Colonic mucosa (tissue), 4 donors: Measurements from ENCODE around the gene AP5B1. TPM values are rescaled to one million over a fixed set of nuclear protein-coding genes. Genes with fewer than 3 reads are reported as not detected.

ENCODE experiments used
- DNase-seq: peaks from one replicate; pipeline ENCODE4 v3.0.0-alpha.2; 2020
- H3K27ac ChIP-seq: fragments of 200-600 bp; one replicate; pipeline ENCODE4 v1.8.0; 2021
- H3K27me3 ChIP-seq: fragments of 200-600 bp; one replicate; pipeline ENCODE4 v1.8.0; 2021
- H3K36me3 ChIP-seq: fragments of 200-600 bp; one replicate; pipeline ENCODE4 v1.8.0; 2021
- H3K4me1 ChIP-seq: fragments of 200-600 bp; one replicate; pipeline ENCODE4 v1.8.0; 2021; ENCODE audit warnings: mild to moderate bottlenecking
- H3K4me3 ChIP-seq: fragments of 200-600 bp; one replicate; pipeline ENCODE4 v1.8.0; 2021
- H3K9ac ChIP-seq, 2 donors: one replicate each; pipeline ENCODE4 v1.7.0; 2013; ENCODE audit warnings: control low read depth in 2 of 2, low read depth in 2 of 2, low read length in 2 of 2
- H3K9me3 ChIP-seq: fragments of 200-600 bp; one replicate; pipeline ENCODE4 v1.8.0; 2021
- intact Hi-C: fragments of 100-400 bp; cut with DNase I; formaldehyde crosslinking; loops from one replicate; pipeline ENCODE4 v1.14.1; 2022
- total RNA-seq, 2 donors: library from RNA; stranded (reverse); fragmentation: NEBNext Ultra II Directional in 1 of 2; extraction: Animal tissue kit (Norgen Biotek cat#: 25700) in 1 of 2; gene quantifications; one replicate each; pipeline ENCODE4 v1.2.1, GENCODE V29; 2021
- TF ChIP-seq, protein P1 (sequence below): fragments of 200-600 bp; IDR thresholded peaks from one replicate; pipeline ENCODE4 v1.8.0; 2022; ENCODE audit warnings: antibody characterized with exemption, mild to moderate bottlenecking
- donor health status: healthy.
- donor health status: DM: no; HTN: no; CAD: no.
- donor health status: DM: no; HTN: no; CAD: no.

AP5B1 gene
- total RNA-seq, 2 donors from 2014 or later: 17.6 to 20.1 TPM

DNA sequence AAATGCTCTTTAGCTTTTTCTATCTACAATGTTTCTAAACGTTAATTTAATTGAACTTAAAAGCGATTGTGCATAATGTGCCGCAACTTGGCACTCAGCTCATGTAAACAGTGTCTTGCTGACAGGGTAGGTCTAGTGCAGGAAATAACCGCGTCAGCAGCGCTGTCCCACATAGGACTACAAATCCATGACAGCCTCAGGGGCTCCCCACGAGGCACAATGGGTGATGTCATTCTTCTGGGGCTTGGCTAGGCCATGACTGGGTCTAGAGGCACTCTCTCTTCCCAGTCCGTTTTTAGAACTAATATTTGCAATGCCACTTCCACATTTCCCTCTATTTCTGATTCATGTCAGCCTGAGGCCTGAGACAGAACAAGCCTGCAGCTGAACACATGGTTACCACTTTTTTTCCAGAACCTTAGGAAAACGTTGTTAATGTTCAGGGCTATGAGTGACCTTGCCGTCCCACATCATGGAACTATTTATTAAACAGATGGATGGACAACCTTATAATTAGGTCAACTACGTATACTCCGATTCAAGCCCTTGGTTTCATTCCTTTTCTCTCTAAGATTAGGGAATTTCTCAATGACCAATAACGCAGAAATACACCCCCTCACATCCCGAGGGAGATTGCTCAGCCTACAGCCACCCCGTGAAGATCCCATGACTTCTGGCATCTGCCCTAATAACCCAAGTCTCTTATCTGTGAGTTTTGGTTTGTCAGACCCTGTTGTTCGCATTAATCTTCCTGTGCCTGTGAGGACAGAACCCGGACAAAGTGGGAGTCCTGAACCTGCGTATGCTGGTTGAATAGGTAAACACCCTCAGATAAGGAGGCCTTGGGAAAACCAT, 33.6 kb upstream of the AP5B1 start:
- DNase-seq: no peak
- Histone ChIP-seq H3K9me3 (no peaks in the 10 kb centered on the region), H3K27me3 (no peaks in the 10 kb centered on the region), H3K27ac (no peak overlapping the region), H3K4me3 (no peak overlapping the region), H3K4me1 (no peaks in the 10 kb centered on the region), H3K9ac (no peak overlapping the region), H3K36me3 (no peaks in the 10 kb centered on the region)
- TF ChIP-seq, protein P1, sequence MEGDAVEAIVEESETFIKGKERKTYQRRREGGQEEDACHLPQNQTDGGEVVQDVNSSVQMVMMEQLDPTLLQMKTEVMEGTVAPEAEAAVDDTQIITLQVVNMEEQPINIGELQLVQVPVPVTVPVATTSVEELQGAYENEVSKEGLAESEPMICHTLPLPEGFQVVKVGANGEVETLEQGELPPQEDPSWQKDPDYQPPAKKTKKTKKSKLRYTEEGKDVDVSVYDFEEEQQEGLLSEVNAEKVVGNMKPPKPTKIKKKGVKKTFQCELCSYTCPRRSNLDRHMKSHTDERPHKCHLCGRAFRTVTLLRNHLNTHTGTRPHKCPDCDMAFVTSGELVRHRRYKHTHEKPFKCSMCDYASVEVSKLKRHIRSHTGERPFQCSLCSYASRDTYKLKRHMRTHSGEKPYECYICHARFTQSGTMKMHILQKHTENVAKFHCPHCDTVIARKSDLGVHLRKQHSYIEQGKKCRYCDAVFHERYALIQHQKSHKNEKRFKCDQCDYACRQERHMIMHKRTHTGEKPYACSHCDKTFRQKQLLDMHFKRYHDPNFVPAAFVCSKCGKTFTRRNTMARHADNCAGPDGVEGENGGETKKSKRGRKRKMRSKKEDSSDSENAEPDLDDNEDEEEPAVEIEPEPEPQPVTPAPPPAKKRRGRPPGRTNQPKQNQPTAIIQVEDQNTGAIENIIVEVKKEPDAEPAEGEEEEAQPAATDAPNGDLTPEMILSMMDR: no peak
- intact Hi-C loops: no loop called here

- Histone ChIP-seq H3K27ac (no peak overlapping the region), H3K27me3 (no peaks in the 10 kb centered on the region), H3K36me3 (no peaks in the 10 kb centered on the region), H3K4me3 (no peak overlapping the region), H3K4me1 (no peaks in the 10 kb centered on the region), H3K9me3 (no peaks in the 10 kb centered on the region), H3K9ac (no peak overlapping the region)
- DNase-seq: no peak
- intact Hi-C loops: no loop called here
- TF ChIP-seq, protein P1: no peak
Measured at GRCh38 chr11:65811764-65812475, 31.1 kb upstream of the AP5B1 start.

DNA sequence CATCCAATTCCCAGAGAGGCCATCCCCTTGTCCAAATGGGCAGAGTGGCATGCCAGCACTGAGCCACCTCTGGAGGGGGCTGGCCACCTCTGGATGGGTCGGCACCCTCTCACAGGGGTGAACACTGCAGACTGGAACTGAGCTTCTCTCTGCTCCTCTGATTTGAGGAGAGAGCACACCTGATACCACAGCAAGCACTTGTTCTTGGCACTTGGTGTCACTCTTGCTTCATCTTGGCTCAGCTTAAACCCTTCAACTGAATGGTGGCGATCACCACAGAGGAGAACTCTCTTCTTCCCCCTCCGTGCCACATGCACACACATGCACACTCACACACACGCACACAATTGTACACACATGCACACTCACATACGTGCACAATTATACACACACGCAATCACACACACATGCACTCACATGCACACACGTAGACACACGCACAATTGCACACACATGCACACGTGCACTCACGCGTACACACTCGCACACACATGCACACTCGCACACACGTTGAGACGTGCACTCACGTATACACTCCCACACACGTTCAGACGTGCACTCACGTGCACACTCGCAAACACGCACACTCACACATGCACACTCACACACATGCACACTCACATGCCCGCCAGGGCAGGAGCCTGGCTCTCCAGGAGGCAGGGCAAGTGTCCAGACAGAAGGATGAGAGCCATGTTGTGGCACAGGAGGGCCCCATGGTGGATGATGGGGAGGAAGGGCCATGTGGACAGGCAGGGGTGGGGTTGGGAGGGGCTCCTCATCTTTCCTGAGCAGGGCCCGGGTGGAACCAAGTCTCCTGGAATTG, 29.5 kb upstream of the AP5B1 start:
- Histone ChIP-seq H3K27me3 (no peaks in the 10 kb centered on the region), H3K36me3 (no peaks in the 10 kb centered on the region), H3K9me3 (no peaks in the 10 kb centered on the region), H3K4me1 (no peaks in the 10 kb centered on the region), H3K27ac (no peak overlapping the region), H3K9ac (no peak overlapping the region), H3K4me3 (no peak overlapping the region)
- TF ChIP-seq, protein P1: no peak
- intact Hi-C loops: no loop called here
- no peak for DNase-seq

GRCh38 chr11:65809496-65809895, 28.7 kb upstream of the AP5B1 start:
- H3K36me3 ChIP-seq: no peaks in the 10 kb centered on the region
- intact Hi-C loops: no loop called here
- no peaks in the 10 kb centered on the region for H3K4me1 ChIP-seq
- no peaks in the 10 kb centered on the region for H3K27me3 ChIP-seq
- TF ChIP-seq, protein P1: no peak
- DNase-seq: no peak
- H3K9me3 ChIP-seq: no peaks in the 10 kb centered on the region
- H3K9ac ChIP-seq: no peak overlapping the region
- no peak overlapping the region for H3K27ac ChIP-seq
- no peak overlapping the region for H3K4me3 ChIP-seq

- Histone ChIP-seq H3K4me1 (no peaks in the 10 kb centered on the region), H3K4me3 (no peak overlapping the region), H3K27me3 (no peaks in the 10 kb centered on the region), H3K27ac (no peak overlapping the region), H3K9me3 (no peaks in the 10 kb centered on the region), H3K9ac (no peak overlapping the region), H3K36me3 (no peaks in the 10 kb centered on the region)
- DNase-seq: no peak
- TF ChIP-seq, protein P1: no peak
- intact Hi-C loops: no loop called here
Measured at GRCh38 chr11:65808744-65809341, 28.1 kb upstream of the AP5B1 start.
